Measurements from ENCODE around the gene UBE2D1. TPM values are rescaled to one million over a fixed set of nuclear protein-coding genes. Genes with fewer than 3 reads are reported as not detected.

The UBE2D1 gene
- total and polyA plus RNA-seq, 2 donors (not counting 3 experiments of a cell fraction or from before 2014, with no cell fraction given), result 13.5 to 14.5 TPM

DNA sequence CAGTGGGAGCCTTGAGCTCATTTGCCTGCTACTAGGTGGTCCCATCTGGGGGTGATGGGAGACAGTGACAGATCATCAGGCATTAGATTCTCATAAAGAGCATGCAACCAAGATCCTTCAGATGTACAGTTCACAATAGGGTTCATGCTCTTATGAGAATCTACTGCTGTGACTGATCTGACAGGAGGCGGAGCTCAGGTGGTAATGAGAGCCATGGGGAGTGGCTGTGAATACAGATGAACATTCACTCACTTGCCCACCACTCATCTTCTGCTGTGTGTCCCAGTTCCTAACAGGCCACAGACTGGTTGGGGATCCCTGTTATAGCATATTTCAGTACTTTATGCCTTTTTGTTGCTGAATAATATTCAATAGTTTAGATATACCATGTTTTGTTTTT, 6.6 kb upstream of the UBE2D1 start:
- H3K4me1 ChIP-seq (ENCODE audit: control insufficient read depth, extremely low read depth, insufficient read depth, low read length), result no peaks in the 10 kb centered on the region
- no peak for FAIRE-seq
- H3K27ac ChIP-seq (ENCODE audit: insufficient read depth, low read depth, low read length), result no peak overlapping the region
- no peak overlapping the region for H3K9ac ChIP-seq (replicated peaks; ENCODE audit: extremely low read depth, insufficient read depth, low read length)
- H3K36me3 ChIP-seq (ENCODE audit: control insufficient read depth in 2 of 2, extremely low read depth in 1 of 2, insufficient read depth in 2 of 2, low read length in 2 of 2), result no peaks in the 10 kb centered on the region
- peaks cover 18 to 35% of the 10 kb centered on the region in 2 experiments for H3K27me3 ChIP-seq (ENCODE audit: control insufficient read depth in 2 of 2, insufficient read depth in 2 of 2, low read length in 2 of 2)
- no peak overlapping the region for H3K4me3 ChIP-seq (replicated peaks in 1 of 3; ENCODE audit: insufficient read depth in 1 of 3, low read depth in 1 of 3, low read length in 3 of 3)
- no peak for TF ChIP-seq JUN (IDR thresholded peaks at IDR 0.05; ENCODE audit: borderline replicate concordance, insufficient read depth, insufficient read length, low read depth)
- TF ChIP-seq GATA2 (IDR thresholded peaks at IDR 0.05; ENCODE audit: insufficient read depth, insufficient read length, low read depth, low read length), result no peak
- no peak for TF ChIP-seq POLR2A (IDR thresholded peaks at IDR 0.05; ENCODE audit: low read depth, low read length)
- no peaks in the 10 kb centered on the region for H3K9me3 ChIP-seq (replicated peaks; ENCODE audit: control insufficient read depth, insufficient read depth, low read length)
- DNase-seq (ENCODE audit: low read depth, low spot score), result no peak
- H3K9me1 ChIP-seq (replicated peaks; ENCODE audit: control insufficient read depth, extremely low read depth, insufficient read depth, low read length), result no peaks in the 10 kb centered on the region
- ChIA-PET CTCF (interaction anchor here (1.6 kb wide), 1 partner anchor 24 kb away, joined by 3 read pairs; no protein-coding TSS in a partner anchor), POLR2A (no interaction called here)
- dilution Hi-C loops (cut with MboI; ENCODE audit: extremely low pct_ligation_motif_present, low sequenced_read_pairs), result no loop called here
- H3K4me2 ChIP-seq (ENCODE audit: insufficient read depth, low read length), result no peak overlapping the region
- no peaks in the 10 kb centered on the region for H4K20me1 ChIP-seq (replicated peaks; ENCODE audit: control insufficient read depth, extremely low read depth, insufficient read depth, low read length)
- H3K79me2 ChIP-seq (ENCODE audit: control insufficient read depth, insufficient read depth, low read length), result no peaks in the 10 kb centered on the region
- H2AFZ ChIP-seq (ENCODE audit: low read depth, low read length), result no peak overlapping the region
- intact Hi-C loops (cut with micrococcal nuclease), result no loop called here
- no TSS peak for BruUV-seq (replicated peaks)

DNA sequence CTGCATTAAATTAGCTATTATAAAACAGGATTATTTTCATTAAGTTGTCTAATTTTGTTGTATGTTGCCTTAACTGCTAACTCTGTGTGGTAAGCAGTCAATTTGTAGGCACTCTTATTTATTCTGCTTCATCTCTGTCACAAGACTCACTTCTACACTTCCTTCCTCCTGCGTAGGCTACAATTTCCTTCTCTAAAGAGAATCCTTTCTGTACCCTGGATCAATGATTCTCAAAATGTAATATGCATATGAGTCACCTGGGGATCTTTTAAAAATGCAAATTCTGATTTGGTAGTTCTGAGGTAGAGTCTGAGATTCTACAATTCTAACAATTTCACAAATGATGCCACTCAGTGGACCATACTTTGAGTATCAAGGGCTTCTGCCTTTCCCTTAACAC, 4.4 kb upstream of the UBE2D1 start:
- H3K9me1 ChIP-seq (replicated peaks; ENCODE audit: control insufficient read depth, extremely low read depth, insufficient read depth, low read length), result no peaks in the 10 kb centered on the region
- H3K9ac ChIP-seq (replicated peaks; ENCODE audit: extremely low read depth, insufficient read depth, low read length), result no peak overlapping the region
- DNase-seq (ENCODE audit: low read depth, low spot score) (no peak), FAIRE-seq (no peak)
- intact Hi-C loops (cut with micrococcal nuclease) (no loop called here), dilution Hi-C loops (cut with MboI; ENCODE audit: extremely low pct_ligation_motif_present, low sequenced_read_pairs) (no loop called here)
- POLR2A ChIA-PET, result no interaction called here
- no peaks in the 10 kb centered on the region for H3K36me3 ChIP-seq (ENCODE audit: control insufficient read depth in 2 of 2, extremely low read depth in 1 of 2, insufficient read depth in 2 of 2, low read length in 2 of 2)
- H3K9me3 ChIP-seq (replicated peaks; ENCODE audit: control insufficient read depth, insufficient read depth, low read length), result no peaks in the 10 kb centered on the region
- TF ChIP-seq POLR2AphosphoS5 (IDR thresholded peaks at IDR 0.05; ENCODE audit: insufficient read depth, low read depth, low read length) (no peak), MYC (IDR thresholded peaks at IDR 0.05; ENCODE audit: low read depth, low read length) (no peak), POLR2A (IDR thresholded peaks at IDR 0.05; ENCODE audit: low read depth, low read length) (no peak), EZH2 (IDR thresholded peaks at IDR 0.05; ENCODE audit: borderline replicate concordance, low read depth, low read length, severe bottlenecking) (no peak), GATA2 (IDR thresholded peaks at IDR 0.05; ENCODE audit: insufficient read depth, insufficient read length, low read depth, low read length) (no peak), JUN (IDR thresholded peaks at IDR 0.05; ENCODE audit: borderline replicate concordance, insufficient read depth, insufficient read length, low read depth) (no peak), FOS (IDR thresholded peaks at IDR 0.05; ENCODE audit: borderline replicate concordance, insufficient read depth, low read length) (no peak)
- TF ChIP-seq, protein P1, sequence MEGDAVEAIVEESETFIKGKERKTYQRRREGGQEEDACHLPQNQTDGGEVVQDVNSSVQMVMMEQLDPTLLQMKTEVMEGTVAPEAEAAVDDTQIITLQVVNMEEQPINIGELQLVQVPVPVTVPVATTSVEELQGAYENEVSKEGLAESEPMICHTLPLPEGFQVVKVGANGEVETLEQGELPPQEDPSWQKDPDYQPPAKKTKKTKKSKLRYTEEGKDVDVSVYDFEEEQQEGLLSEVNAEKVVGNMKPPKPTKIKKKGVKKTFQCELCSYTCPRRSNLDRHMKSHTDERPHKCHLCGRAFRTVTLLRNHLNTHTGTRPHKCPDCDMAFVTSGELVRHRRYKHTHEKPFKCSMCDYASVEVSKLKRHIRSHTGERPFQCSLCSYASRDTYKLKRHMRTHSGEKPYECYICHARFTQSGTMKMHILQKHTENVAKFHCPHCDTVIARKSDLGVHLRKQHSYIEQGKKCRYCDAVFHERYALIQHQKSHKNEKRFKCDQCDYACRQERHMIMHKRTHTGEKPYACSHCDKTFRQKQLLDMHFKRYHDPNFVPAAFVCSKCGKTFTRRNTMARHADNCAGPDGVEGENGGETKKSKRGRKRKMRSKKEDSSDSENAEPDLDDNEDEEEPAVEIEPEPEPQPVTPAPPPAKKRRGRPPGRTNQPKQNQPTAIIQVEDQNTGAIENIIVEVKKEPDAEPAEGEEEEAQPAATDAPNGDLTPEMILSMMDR (IDR thresholded peaks at IDR 0.05; ENCODE audit: extremely low read depth in 1 of 2, insufficient read depth in 1 of 2, low read depth in 1 of 2, low read length in 2 of 2), result no peak
- TF ChIP-seq, protein P2, sequence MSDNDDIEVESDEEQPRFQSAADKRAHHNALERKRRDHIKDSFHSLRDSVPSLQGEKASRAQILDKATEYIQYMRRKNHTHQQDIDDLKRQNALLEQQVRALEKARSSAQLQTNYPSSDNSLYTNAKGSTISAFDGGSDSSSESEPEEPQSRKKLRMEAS (IDR thresholded peaks at IDR 0.05; ENCODE audit: insufficient read depth, insufficient read length), result no peak
- H3K4me1 ChIP-seq (ENCODE audit: control insufficient read depth, extremely low read depth, insufficient read depth, low read length), result peaks cover under 1% of the 10 kb centered on the region
- CTCF ChIA-PET, result no interaction called here
- H3K4me3 ChIP-seq (replicated peaks in 1 of 3; ENCODE audit: insufficient read depth in 1 of 3, low read depth in 1 of 3, low read length in 3 of 3), result no peak overlapping the region
- H4K20me1 ChIP-seq (replicated peaks; ENCODE audit: control insufficient read depth, extremely low read depth, insufficient read depth, low read length), result no peaks in the 10 kb centered on the region
- H3K4me2 ChIP-seq (ENCODE audit: insufficient read depth, low read length), result no peak overlapping the region
- peaks cover 18 to 35% of the 10 kb centered on the region in 2 experiments for H3K27me3 ChIP-seq (ENCODE audit: control insufficient read depth in 2 of 2, insufficient read depth in 2 of 2, low read length in 2 of 2)
- H3K27ac ChIP-seq (ENCODE audit: insufficient read depth, low read depth, low read length), result no peak overlapping the region
- H3K79me2 ChIP-seq (ENCODE audit: control insufficient read depth, insufficient read depth, low read length), result peaks cover 5% of the 10 kb centered on the region
- no TSS peak for BruUV-seq (replicated peaks)
- H2AFZ ChIP-seq (ENCODE audit: low read depth, low read length), result no peak overlapping the region
